Measurements from ENCODE around the gene CLEC3B.
"Not testable (repeated sequence)": the region's sequence is repeated elsewhere in the genome, so short reads cannot be mapped to it uniquely, and the experiment has no call there.

CLEC3B gene

GRCh38 chr3:45066109-45066801, 40.2 kb downstream of the CLEC3B start:
- no peak for DNase-seq (ENCODE audit: low read depth)

DNA sequence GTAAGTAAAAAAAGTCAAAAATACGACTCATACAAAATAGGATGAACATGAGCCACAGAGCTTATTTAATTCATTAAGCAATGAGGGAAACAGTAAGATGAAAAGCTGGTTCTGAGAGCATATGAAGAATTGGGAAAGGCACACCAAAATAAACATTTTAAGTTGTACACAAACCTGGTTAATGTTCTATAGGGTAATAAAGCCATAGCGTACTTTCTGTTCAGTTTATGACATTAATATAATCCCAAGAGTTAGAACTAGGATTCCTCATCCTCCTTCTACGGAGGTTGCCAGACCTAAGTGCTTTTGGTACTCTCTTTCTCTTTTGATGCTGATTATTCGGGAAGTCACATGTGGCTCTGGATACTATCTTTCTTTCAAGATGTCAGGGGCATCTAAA, 41.4 kb downstream of the CLEC3B start:
- no peak for DNase-seq (ENCODE audit: low read depth)

- no peak for DNase-seq (ENCODE audit: low read depth)
Measured at GRCh38 chr3:45067941-45068340, 41.8 kb downstream of the CLEC3B start.

DNA sequence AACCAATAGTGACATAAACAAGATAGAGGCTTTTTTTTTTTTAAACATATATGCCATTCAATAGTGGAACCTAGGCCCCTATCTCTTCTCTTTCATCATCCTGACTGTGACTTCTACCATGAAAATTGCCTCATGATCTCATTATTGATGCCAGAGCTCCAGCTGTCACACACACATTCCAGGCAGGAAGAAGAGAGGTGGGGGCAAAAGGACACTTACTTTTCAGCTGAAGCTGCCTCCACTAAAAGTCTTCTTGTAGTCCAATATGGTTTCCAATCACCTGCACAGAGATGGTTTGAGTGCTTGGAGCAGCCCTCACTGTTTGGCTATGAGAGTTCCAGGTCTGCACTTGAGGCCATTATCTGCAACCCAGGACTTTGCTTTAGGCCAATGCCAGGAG, 45.0 kb downstream of the CLEC3B start:
- DNase-seq (ENCODE audit: low read depth), result no peak

- DNase-seq (ENCODE audit: low read depth), result no peak
Measured at GRCh38 chr3:45075821-45076625, 49.9 kb downstream of the CLEC3B start.

- not testable (repeated sequence) for DNase-seq (ENCODE audit: low read depth)
Measured at GRCh38 chr3:45078256-45078655, 52.2 kb downstream of the CLEC3B start.

GRCh38 chr3:45078910-45079522, 52.9 kb downstream of the CLEC3B start:
- no peak for DNase-seq (ENCODE audit: low read depth)

DNA sequence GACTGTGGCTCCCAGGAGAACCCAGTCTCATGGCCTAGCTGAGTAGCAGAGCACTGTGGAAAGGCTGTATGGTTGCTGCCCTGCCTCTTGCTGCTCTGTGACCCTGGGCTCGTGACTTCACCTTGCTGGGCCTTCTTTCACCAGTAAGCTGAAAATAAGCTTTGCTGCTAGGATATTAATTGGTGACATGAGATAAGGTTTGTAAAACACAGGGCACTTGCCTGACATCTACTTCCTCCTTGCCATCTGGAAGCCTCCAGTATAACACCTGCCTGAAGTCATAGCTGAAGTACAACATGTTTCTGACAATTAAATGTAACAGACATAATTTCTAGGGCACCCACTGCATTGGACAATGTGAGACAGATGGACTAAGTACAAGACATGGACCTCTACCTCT, 53.6 kb downstream of the CLEC3B start:
- no peak for DNase-seq (ENCODE audit: low read depth)

GRCh38 chr3:45080824-45081223, 54.7 kb downstream of the CLEC3B start:
- no peak for DNase-seq (ENCODE audit: low read depth)

DNA sequence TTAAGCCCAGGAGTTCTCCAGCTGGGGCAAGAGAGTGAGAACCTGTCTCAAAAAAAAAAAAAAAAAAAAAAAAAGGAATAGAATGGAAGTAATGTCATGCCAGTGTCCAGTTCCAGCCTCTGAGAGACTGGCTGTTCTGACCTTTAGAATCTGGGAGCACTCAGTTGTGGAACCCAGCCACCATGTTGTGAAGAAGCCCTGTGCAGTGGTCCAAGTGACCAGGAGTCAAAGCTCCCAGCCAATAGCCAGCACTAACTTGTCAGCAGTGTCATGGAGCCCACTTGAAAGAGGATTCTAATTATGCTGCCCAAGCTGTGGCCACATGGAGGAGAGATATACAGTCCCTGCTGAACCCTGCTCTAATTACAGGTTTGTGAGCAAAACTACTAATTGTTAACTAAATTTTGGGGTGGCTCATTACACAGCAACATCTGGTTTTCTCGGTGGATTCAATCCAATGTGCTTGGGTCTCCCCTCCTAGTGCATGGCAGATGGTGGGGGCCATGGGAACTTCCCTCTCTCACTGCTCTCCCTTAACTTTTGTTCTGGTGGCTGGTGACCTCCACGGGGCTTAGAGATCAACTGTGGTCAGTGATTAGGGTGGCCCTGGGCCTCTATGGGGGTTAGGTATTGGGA, 55.5 kb downstream of the CLEC3B start:
- no peak for DNase-seq (ENCODE audit: low read depth)

DNA sequence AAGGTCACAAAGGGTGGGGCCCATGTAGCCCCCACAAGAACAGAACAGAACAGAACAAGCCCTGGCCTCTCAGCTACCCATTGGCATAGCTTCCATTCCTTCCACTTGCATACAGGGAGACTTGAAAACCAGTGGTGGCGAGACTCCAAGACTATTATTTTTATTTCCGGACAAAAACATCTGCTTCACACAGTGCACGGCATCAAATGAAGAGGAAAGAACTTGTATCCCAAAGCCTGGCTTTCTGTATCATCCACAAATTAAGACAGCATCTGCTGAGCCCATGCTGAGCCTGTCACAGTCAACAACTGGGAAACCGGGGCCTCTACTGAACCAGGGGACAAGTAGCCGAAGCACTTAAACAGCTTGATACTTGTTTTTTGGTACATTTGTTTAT, 56.0 kb downstream of the CLEC3B start:
- DNase-seq (ENCODE audit: low read depth), result no peak

DNA sequence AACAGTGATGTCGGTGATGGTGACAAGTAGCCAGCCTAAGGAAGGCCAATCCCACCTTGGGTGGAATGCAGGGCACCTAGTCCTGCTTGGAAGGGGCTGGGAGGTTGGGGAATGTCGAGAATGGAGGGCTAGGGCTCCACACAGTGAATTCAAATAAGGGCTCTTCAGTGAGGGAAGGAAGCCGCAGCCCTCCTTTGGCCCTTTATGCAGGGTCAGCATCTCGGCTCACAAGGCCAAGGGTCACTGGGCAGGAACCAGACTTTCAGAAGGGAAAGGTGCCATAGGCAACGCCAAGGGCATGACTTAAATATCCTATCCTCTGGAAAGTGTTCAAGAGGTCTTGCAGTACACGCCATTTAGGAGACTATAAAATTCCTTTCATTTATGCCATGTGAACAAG, 56.9 kb downstream of the CLEC3B start:
- no peak for DNase-seq (ENCODE audit: low read depth)

GRCh38 chr3:45084361-45084760, 58.3 kb downstream of the CLEC3B start:
- DNase-seq (ENCODE audit: low read depth), result no peak

- no peak for DNase-seq (ENCODE audit: low read depth)
Measured at GRCh38 chr3:45084820-45085816, 59.0 kb downstream of the CLEC3B start.
